SU-DHL-6 (cell line): Measurements from ENCODE around the gene FHAD1.

Source experiments
- H2AFZ ChIP-seq: fragments of 200-600 bp; sonication (generic); 2 replicates; pipeline ENCODE4 v1.6.1; 2014; ENCODE audit warnings: low read depth, mild to moderate bottlenecking, moderate library complexity, mixed read lengths, antibody characterized with exemption, low read length; ENCODE audit not compliant: severe bottlenecking
- H3F3A ChIP-seq: fragments of 200-600 bp; shearing (Covaris generic); 2 replicates; pipeline ENCODE4 v1.6.0; 2016; ENCODE audit warnings: antibody characterized with exemption, mild to moderate bottlenecking; ENCODE audit not compliant: insufficient read depth
- H3K27ac ChIP-seq: fragments of 200-600 bp; sonication (generic); 2 replicates; pipeline ENCODE4 v1.5.1; 2016; ENCODE audit warnings: low read depth, mild to moderate bottlenecking, low read length, moderate library complexity, mixed read lengths
- H3K27me3 ChIP-seq: fragments of 200-600 bp; sonication (generic), shearing (Covaris generic); 2 replicates; pipeline ENCODE4 v1.6.0; 2014; ENCODE audit warnings: mild to moderate bottlenecking, low read length
- H3K36me3 ChIP-seq: fragments of 200-600 bp; sonication (generic); 2 replicates; pipeline ENCODE4 v1.6.1; 2014; ENCODE audit warnings: mild to moderate bottlenecking, low read length, mixed read lengths
- H3K4me2 ChIP-seq: fragments of 300-600, 200-600 bp; shearing (Covaris generic), sonication (generic); 2 replicates; pipeline ENCODE4 v1.6.0; 2014; ENCODE audit warnings: low read length, low read depth, mild to moderate bottlenecking; ENCODE audit not compliant: poor library complexity, severe bottlenecking
- H3K4me3 ChIP-seq: fragments of 200-600 bp; sonication (generic); 2 replicates; pipeline ENCODE4 v1.5.1; 2014; ENCODE audit warnings: antibody characterized with exemption, low read length, mild to moderate bottlenecking, mixed read lengths; ENCODE audit not compliant: insufficient read depth, poor library complexity, severe bottlenecking
- H3K79me2 ChIP-seq: fragments of 200-600 bp; sonication (generic); 2 replicates; pipeline ENCODE4 v1.6.1; 2014; ENCODE audit warnings: mild to moderate bottlenecking, low read length, moderate library complexity; ENCODE audit not compliant: insufficient read depth
- H3K9ac ChIP-seq: fragments of 200-600 bp; sonication (generic); 2 replicates; pipeline ENCODE4 v1.7.0; 2014; ENCODE audit warnings: mild to moderate bottlenecking, low read length
- H3K9me2 ChIP-seq: fragments of 200-600 bp; sonication (generic); replicated peaks from 2 replicates; pipeline ENCODE4 v1.6.1; 2014; ENCODE audit warnings: low read length; ENCODE audit not compliant: insufficient read depth
- H3K9me3 ChIP-seq: fragments of 200-600 bp; sonication (generic); 2 replicates; pipeline ENCODE4 v1.6.1; 2014; ENCODE audit warnings: low read length, mixed read lengths; ENCODE audit not compliant: insufficient read depth
- H4K20me1 ChIP-seq: fragments of 200-600 bp; sonication (generic); 2 replicates; pipeline ENCODE4 v1.6.1; 2014; ENCODE audit warnings: low read depth, mild to moderate bottlenecking, antibody characterized with exemption, low read length, moderate library complexity, mixed read lengths
- EZH2phosphoT487 ChIP-seq: fragments of 200-600 bp; sonication (generic), shearing (Covaris generic); conservative IDR thresholded peaks from 2 replicates; pipeline ENCODE4 v1.6.1; 2018; ENCODE audit warnings: mild to moderate bottlenecking, antibody characterized with exemption, low read length, moderate library complexity, mixed read lengths
- TF ChIP-seq, protein P1 (sequence below): fragments of 200-600 bp; sonication (generic); IDR thresholded peaks from one replicate; pipeline ENCODE4 v1.5.1; 2017; ENCODE audit warnings: antibody characterized with exemption, mild to moderate bottlenecking, low read length, moderate library complexity; ENCODE audit not compliant: insufficient read depth, poor library complexity, severe bottlenecking

The FHAD1 gene

DNA sequence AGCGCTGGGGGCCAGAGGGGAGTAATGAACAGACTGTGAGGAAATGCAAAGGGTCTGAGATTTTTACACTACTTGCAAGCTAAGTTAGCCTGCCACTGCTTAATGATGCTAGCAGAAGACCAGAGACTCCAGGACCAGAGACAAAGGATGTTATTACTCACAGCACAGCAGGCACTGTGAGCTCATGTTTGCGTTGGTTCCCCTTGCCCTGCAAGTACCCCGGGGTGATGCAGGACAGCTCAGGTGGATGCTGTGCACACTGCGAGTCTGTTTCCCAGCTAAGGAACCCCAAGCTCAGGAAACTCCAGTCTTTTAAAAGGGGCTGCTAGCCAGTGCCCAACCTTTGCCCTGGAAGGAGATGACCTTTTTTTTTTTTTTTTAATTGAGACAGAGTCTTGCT is 1.2 kb downstream of the FHAD1 start:
- H3K27me3 ChIP-seq: no peaks in the 10 kb centered on the region
- H3K79me2 ChIP-seq: no peaks in the 10 kb centered on the region
- H3K27ac ChIP-seq: no peak overlapping the region
- no peak overlapping the region for H3K4me3 ChIP-seq
- H3K9me3 ChIP-seq: no peaks in the 10 kb centered on the region
- no peak overlapping the region for H2AFZ ChIP-seq
- H3K9me2 ChIP-seq: no peaks in the 10 kb centered on the region
- H3K9ac ChIP-seq: no peak overlapping the region
- no peaks in the 10 kb centered on the region for H3F3A ChIP-seq
- no peak overlapping the region for H3K4me2 ChIP-seq
- no peaks in the 10 kb centered on the region for H3K36me3 ChIP-seq
- H4K20me1 ChIP-seq: no peaks in the 10 kb centered on the region
- TF ChIP-seq, protein P1, sequence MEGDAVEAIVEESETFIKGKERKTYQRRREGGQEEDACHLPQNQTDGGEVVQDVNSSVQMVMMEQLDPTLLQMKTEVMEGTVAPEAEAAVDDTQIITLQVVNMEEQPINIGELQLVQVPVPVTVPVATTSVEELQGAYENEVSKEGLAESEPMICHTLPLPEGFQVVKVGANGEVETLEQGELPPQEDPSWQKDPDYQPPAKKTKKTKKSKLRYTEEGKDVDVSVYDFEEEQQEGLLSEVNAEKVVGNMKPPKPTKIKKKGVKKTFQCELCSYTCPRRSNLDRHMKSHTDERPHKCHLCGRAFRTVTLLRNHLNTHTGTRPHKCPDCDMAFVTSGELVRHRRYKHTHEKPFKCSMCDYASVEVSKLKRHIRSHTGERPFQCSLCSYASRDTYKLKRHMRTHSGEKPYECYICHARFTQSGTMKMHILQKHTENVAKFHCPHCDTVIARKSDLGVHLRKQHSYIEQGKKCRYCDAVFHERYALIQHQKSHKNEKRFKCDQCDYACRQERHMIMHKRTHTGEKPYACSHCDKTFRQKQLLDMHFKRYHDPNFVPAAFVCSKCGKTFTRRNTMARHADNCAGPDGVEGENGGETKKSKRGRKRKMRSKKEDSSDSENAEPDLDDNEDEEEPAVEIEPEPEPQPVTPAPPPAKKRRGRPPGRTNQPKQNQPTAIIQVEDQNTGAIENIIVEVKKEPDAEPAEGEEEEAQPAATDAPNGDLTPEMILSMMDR: no peak
- TF ChIP-seq EZH2phosphoT487: no peak

DNA sequence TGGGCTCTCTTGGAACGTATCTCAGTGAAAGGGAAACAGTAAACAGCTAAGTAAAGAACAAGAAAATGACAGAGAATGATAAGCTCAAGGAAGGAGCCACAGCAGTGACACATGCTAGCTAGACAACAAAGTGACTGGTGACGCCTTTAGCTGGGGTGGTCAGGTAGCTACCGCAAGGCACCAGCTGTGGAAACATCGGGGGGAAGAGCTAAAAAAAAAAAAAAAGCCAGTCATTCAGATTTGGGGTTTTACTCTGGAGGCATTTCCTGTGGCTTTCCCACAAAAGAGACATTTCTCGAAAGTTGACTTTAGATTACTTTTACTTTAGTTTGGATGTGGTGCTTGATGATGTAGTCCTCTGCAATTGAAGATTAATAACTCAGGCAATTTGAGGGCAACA is 2.1 kb downstream of the FHAD1 start:
- H3K79me2 ChIP-seq: no peaks in the 10 kb centered on the region
- TF ChIP-seq, protein P1: no peak
- no peak for TF ChIP-seq EZH2phosphoT487
- no peak overlapping the region for H3K27ac ChIP-seq
- no peak overlapping the region for H2AFZ ChIP-seq
- H4K20me1 ChIP-seq: no peaks in the 10 kb centered on the region
- H3K4me2 ChIP-seq: no peak overlapping the region
- H3K9me2 ChIP-seq: no peaks in the 10 kb centered on the region
- H3K4me3 ChIP-seq: no peak overlapping the region
- no peaks in the 10 kb centered on the region for H3F3A ChIP-seq
- H3K9ac ChIP-seq: no peak overlapping the region
- H3K27me3 ChIP-seq: no peaks in the 10 kb centered on the region
- no peaks in the 10 kb centered on the region for H3K9me3 ChIP-seq
- H3K36me3 ChIP-seq: no peaks in the 10 kb centered on the region

DNA sequence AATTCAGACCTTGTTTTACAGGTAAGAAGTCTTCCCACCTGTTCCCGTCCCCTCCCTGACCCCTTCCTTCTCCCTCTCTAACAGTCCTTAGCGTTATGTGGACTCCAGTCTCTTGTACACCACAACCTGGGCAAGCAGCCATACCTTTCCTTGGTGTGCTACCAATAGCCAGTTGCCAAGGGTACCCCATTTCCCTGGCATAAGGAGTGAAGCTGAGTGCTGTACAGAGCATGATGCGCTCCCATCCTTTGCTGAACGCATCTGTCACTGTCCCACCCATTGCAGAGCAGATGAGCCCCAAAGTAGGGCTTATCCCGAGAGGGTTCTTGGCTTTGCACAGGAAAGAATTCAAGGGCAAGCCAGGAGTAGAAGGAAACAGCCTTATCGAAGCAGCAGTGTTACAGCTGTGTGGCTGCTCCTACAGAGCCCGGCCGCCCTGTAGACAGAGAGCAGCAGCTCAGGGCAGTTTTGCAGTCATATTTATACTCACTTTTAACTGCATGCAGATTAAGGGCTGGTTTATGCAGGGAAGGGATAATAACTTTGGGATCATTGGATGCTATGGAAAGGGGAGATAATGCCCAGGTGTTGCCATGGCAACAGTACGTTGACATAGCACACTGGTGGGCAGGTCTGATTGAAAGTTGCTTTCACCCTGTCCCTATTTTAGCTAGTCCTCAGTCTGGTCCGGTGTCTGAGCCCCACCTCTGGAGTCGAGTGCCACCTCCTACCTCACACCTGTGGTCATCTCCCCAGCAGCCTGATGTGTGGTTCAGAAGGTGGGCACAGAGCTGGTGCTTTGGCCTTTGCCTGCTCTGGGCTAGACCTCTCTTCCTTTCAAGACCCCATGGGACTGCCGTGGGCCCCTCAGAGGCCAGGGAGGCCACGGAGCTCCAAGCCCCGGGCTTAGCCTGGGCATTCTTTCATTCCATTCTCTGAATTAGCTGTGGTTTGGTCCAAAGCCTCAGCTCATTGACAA is 5.1 kb downstream of the FHAD1 start:
- H3F3A ChIP-seq: no peaks in the 10 kb centered on the region
- H3K36me3 ChIP-seq: no peaks in the 10 kb centered on the region
- no peak overlapping the region for H2AFZ ChIP-seq
- TF ChIP-seq, protein P1: no peak
- no peak for TF ChIP-seq EZH2phosphoT487
- no peaks in the 10 kb centered on the region for H3K9me3 ChIP-seq
- no peak overlapping the region for H3K27ac ChIP-seq
- no peak overlapping the region for H3K9ac ChIP-seq
- no peak overlapping the region for H3K4me3 ChIP-seq
- H3K4me2 ChIP-seq: no peak overlapping the region
- no peaks in the 10 kb centered on the region for H3K27me3 ChIP-seq
- no peaks in the 10 kb centered on the region for H3K79me2 ChIP-seq
- H4K20me1 ChIP-seq: no peaks in the 10 kb centered on the region
- no peaks in the 10 kb centered on the region for H3K9me2 ChIP-seq
